HG02840 (cell line): ENCODE measurements around the gene ATP4B.

Experiments used
- ATAC-seq: cut with Tn5 transposase; IDR thresholded peaks from one replicate; pipeline ENCODE4 v1.9.1; 2021; ENCODE audit warnings: mild to moderate bottlenecking, moderate library complexity, moderate number of reproducible peaks; ENCODE audit not compliant: unreplicated experiment, low FRiP score

The ATP4B gene

GRCh38 chr13:113656831-113657671 lies 947 bp downstream of the ATP4B start:
- no peak for ATAC-seq

GRCh38 chr13:113656003-113656588 lies 1.9 kb downstream of the ATP4B start:
- no peak for ATAC-seq

GRCh38 chr13:113655346-113656002 lies 2.5 kb downstream of the ATP4B start:
- ATAC-seq, result no peak

- no peak for ATAC-seq
Observed at GRCh38 chr13:113654591-113655345, 3.2 kb downstream of the ATP4B start.

- ATAC-seq, result no peak
Observed at GRCh38 chr13:113654175-113654560, 3.8 kb downstream of the ATP4B start.

- no peak for ATAC-seq
Observed at GRCh38 chr13:113653264-113654174, 4.5 kb downstream of the ATP4B start.

- no peak for ATAC-seq
Observed at GRCh38 chr13:113652404-113653263, 5.4 kb downstream of the ATP4B start.

GRCh38 chr13:113651511-113652403 lies 6.2 kb downstream of the ATP4B start:
- no peak for ATAC-seq

GRCh38 chr13:113650731-113651148 lies 7.3 kb downstream of the ATP4B start:
- no peak for ATAC-seq

GRCh38 chr13:113650275-113650674 lies 7.7 kb downstream of the ATP4B start:
- no peak for ATAC-seq

- ATAC-seq, result no peak
Observed at GRCh38 chr13:113649212-113649611, 8.8 kb downstream of the ATP4B start.

- ATAC-seq, result no peak
Observed at GRCh38 chr13:113648216-113648610, 9.8 kb downstream of the ATP4B start.

- no peak for ATAC-seq
Observed at GRCh38 chr13:113647351-113648215, 10.4 kb downstream of the ATP4B start.

GRCh38 chr13:113646921-113647340 lies 11.1 kb downstream of the ATP4B start:
- no peak for ATAC-seq

- no peak for ATAC-seq
Observed at GRCh38 chr13:113646376-113646775, 11.6 kb downstream of the ATP4B start.

GRCh38 chr13:113645329-113645728 lies 12.7 kb downstream of the ATP4B start:
- ATAC-seq, result no peak

GRCh38 chr13:113644800-113645199 lies 13.2 kb downstream of the ATP4B start:
- no peak for ATAC-seq
